ENCODE results near the gene SLC1A2. TPM values are rescaled to one million over a fixed set of nuclear protein-coding genes. Genes with fewer than 3 reads are reported as not detected.

Gene SLC1A2
- total and polyA plus RNA-seq, 2 of the 4 experiments (the other 2 are of a cell fraction), result 0.15 to 0.54 TPM

- BruUV-seq (replicated peaks), result no TSS peak
- Histone ChIP-seq H2BK120ac (ENCODE audit: low read depth, low read length) (peak overlapping the region; percentile 44; the same call in 1 of the 2 replicates), H3K4me2 (ENCODE audit: low read depth, low read length) (peak overlapping the region; percentile 0; the same call in 1 of the 2 replicates), H3K36me3 (ENCODE audit: control insufficient read depth, insufficient read depth, low read length) (peaks cover 50% of the 10 kb centered on the region), H3K23ac (ENCODE audit: low read depth, low read length) (no peak overlapping the region; the same call in 1 of the 2 replicates), H2BK20ac (ENCODE audit: low read depth, low read length) (no peak overlapping the region; the same call in 1 of the 2 replicates), H2BK5ac (ENCODE audit: low read depth, low read length, poor library complexity, severe bottlenecking) (peak overlapping the region; percentile 93), H4K5ac (ENCODE audit: low read depth, low read length) (peak overlapping the region; percentile 21), H3K14ac (replicated peaks; ENCODE audit: low read depth, low read length) (peak overlapping the region; percentile 20), H3K27me3 (ENCODE audit: control insufficient read depth, insufficient read depth, low read length) (no peaks in the 10 kb centered on the region), H3K9me1 (ENCODE audit: insufficient read depth, low read length) (peaks cover 10% of the 10 kb centered on the region), H3K79me1 (ENCODE audit: low read depth in 1 of 2, low read length in 2 of 2) (peaks cover 41 to 67% of the 10 kb centered on the region in 2 experiments), H2AK5ac (ENCODE audit: low read depth, low read length) (0 out of 2 replicates have a peak overlapping the region, but pooled peaks have one; percentile 6), H3K4me3 (ENCODE audit: insufficient read depth, low read depth, low read length) (no peak overlapping the region), H3K18ac (ENCODE audit: low read depth, low read length) (peak overlapping the region; percentile 26; the same call in 1 of the 2 replicates), H3K9ac (ENCODE audit: low read depth, low read length) (no peak overlapping the region), H3K4ac (ENCODE audit: low read depth, low read length) (peak overlapping the region; percentile 39), H3K27ac (ENCODE audit: insufficient read depth, low read length) (peak overlapping the region; percentile 61), H4K8ac (ENCODE audit: low read depth in 2 of 2, low read length in 2 of 2) (peak overlapping the region; percentile 3 to 49; a peak in 1 of 4 replicates), H2AK9ac (replicated peaks; ENCODE audit: low read depth, low read length, poor library complexity) (no peak overlapping the region), H2AFZ (replicated peaks; ENCODE audit: low read length, poor library complexity) (no peak overlapping the region), H3K4me1 (ENCODE audit: control insufficient read depth, insufficient read depth, low read length) (peaks cover 39% of the 10 kb centered on the region), H2BK15ac (ENCODE audit: low read depth, low read length) (no peak overlapping the region), H3K56ac (ENCODE audit: extremely low read depth, insufficient read depth, low read length) (peak overlapping the region; percentile 17), H3K9me3 (ENCODE audit: control insufficient read depth, insufficient read depth, low read length) (peaks cover 2% of the 10 kb centered on the region; the same call in 1 of the 2 replicates), H4K20me1 (ENCODE audit: insufficient read depth, low read length) (peaks cover 9% of the 10 kb centered on the region; the same call in 1 of the 2 replicates), H4K91ac (ENCODE audit: insufficient read depth, low read depth, low read length) (no peak overlapping the region)
- intact Hi-C loops (cut with micrococcal nuclease) (loop anchor here (5.0 kb wide), 2 partner anchors 72 to 287 kb away; no protein-coding TSS in a partner anchor), in situ Hi-C loops (cut with MboI; ENCODE audit: low sequenced_read_pairs) (no loop called here), dilution Hi-C loops (cut with HindIII; ENCODE audit: low sequenced_read_pairs, unreplicated experiment) (no loop called here)
- ATAC-seq (ENCODE audit: low read depth), result peak; percentile 47
- ChIA-PET POLR2A (ENCODE audit: unreplicated experiment) (no interaction called here), CTCF (no interaction called here)
- peak; percentile 97 for DNase-seq
- WGBS, 2 experiments (ENCODE audit: extremely low coverage in 2 of 2, insufficient read length in 1 of 2), result no CpG with 5 or more reads among the region's 1 CpG
- TF ChIP-seq FOS (IDR thresholded peaks at IDR 0.05; ENCODE audit: low read depth, low read length) (peak; percentile 95), CEBPB (IDR thresholded peaks at IDR 0.05; ENCODE audit: low read depth, low read length) (peak; percentile 31; the same call in 1 of the 2 replicates), MAZ (IDR thresholded peaks at IDR 0.05; ENCODE audit: borderline replicate concordance, low read depth, low read length) (no peak; the same call in 1 of the 2 replicates), BHLHE40 (IDR thresholded peaks at IDR 0.05; ENCODE audit: low read depth, low read length) (peak; percentile 30; the same call in 1 of the 2 replicates), MXI1 (IDR thresholded peaks at IDR 0.05; ENCODE audit: borderline replicate concordance, low read depth, low read length) (no peak), RAD21 (IDR thresholded peaks at IDR 0.05; ENCODE audit: low read length) (peak; percentile 17), NFE2L2 (IDR thresholded peaks at IDR 0.05; ENCODE audit: low read depth, low read length) (peak; percentile 16; the same call in 1 of the 2 replicates)
Measured at GRCh38 chr11:35214792-35215193, 204.6 kb downstream of the SLC1A2 start.

All from IMR-90 (cell line).